Dedifferentiated amniotic fluid mesenchymal stem cell (primary cell): ENCODE results near the gene CASTOR1.

Source experiments
- DNase-seq: peaks from one replicate; pipeline ENCODE4 v3.0.0-alpha.2; 2016; ENCODE audit errors: extremely low spot score

The CASTOR1 gene

GRCh38 chr22:30245181-30245984 is 43.9 kb downstream of the CASTOR1 start:
- no peak for DNase-seq

GRCh38 chr22:30244641-30245040 is 44.7 kb downstream of the CASTOR1 start:
- DNase-seq = no peak

- no peak for DNase-seq
These were observed 45.2 kb downstream of the CASTOR1 start for GRCh38 chr22:30244066-30244465.

- no peak for DNase-seq
These were observed 45.6 kb downstream of the CASTOR1 start for GRCh38 chr22:30243661-30244060.

- DNase-seq = no peak
These were observed 47.5 kb downstream of the CASTOR1 start for GRCh38 chr22:30241576-30242371.

- DNase-seq = no peak
These were observed 48.5 kb downstream of the CASTOR1 start for GRCh38 chr22:30240541-30241417.

- no peak for DNase-seq
These were observed 49.6 kb downstream of the CASTOR1 start for GRCh38 chr22:30239488-30240405.

GRCh38 chr22:30238661-30239487 is 50.4 kb downstream of the CASTOR1 start:
- no peak for DNase-seq

- DNase-seq = no peak
These were observed 51.2 kb downstream of the CASTOR1 start for GRCh38 chr22:30238136-30238535.

GRCh38 chr22:30236875-30237274 is 52.4 kb downstream of the CASTOR1 start:
- no peak for DNase-seq

- DNase-seq = peak; percentile 70
These were observed 53.6 kb downstream of the CASTOR1 start for GRCh38 chr22:30235687-30236170.
